Right lobe of liver (tissue), 6 donors: ENCODE measurements around the gene GOLGA6A. TPM values are rescaled to one million over a fixed set of nuclear protein-coding genes. Genes with fewer than 3 reads are reported as not detected.
A peak's percentile ranks its signal among the peaks of the same experiment; 100 is the strongest.

Experiments
- ATAC-seq, 4 donors: fragments of 200-7000 bp; cut with Tn5 transposase; one replicate each; pipeline ENCODE4 v1.9.1; 2020; ENCODE audit warnings: mild to moderate bottlenecking in 4 of 4, moderate library complexity in 4 of 4
- DNase-seq, 3 donors: peaks; one replicate each; pipeline ENCODE4 v3.0.0-alpha.2; 2020
- H3K27ac ChIP-seq, 3 donors: fragments of 200-600 bp; one replicate each; pipeline ENCODE4 v1.8.0; 2022
- H3K27me3 ChIP-seq, 2 donors: fragments of 200-600 bp; one replicate each; pipeline ENCODE4 v1.8.0; 2022
- H3K36me3 ChIP-seq, 4 donors: fragments of 200-600 bp; sonication (generic) in 1 of 4; one replicate each; pipeline versions ENCODE4 v1.5.1 to v1.8.0; 2017 to 2022; ENCODE audit warnings: control low read depth in 1 of 4
- H3K4me1 ChIP-seq, 4 donors: fragments of 200-600 bp; sonication (generic) in 1 of 4; one replicate each; pipeline versions ENCODE4 v1.5.1 to v1.8.0; 2017 to 2022; ENCODE audit warnings: control low read depth in 1 of 4
- H3K4me3 ChIP-seq, 3 donors: fragments of 200-600 bp; one replicate each; pipeline ENCODE4 v1.8.0; 2022
- H3K9me3 ChIP-seq, 4 donors: fragments of 200-600 bp; sonication (generic) in 1 of 4; one replicate each; pipeline versions ENCODE4 v1.5.1 to v1.8.0; 2017 to 2022; ENCODE audit warnings: control low read depth in 1 of 4
- CTCF ChIP-seq, 4 donors: fragments of 200-600 bp in 3 of 4; fragments of 450-650 bp in 1 of 4; IDR thresholded peaks; one replicate each; pipeline versions ENCODE4 v1.5.1 to v1.8.0; 2016 to 2022; ENCODE audit warnings: antibody characterized with exemption in 4 of 4, mild to moderate bottlenecking in 2 of 4
- POLR2A ChIP-seq: fragments of 450-650 bp; IDR thresholded peaks from one replicate; pipeline ENCODE4 v1.6.1; 2017; ENCODE audit warnings: antibody characterized with exemption, mild to moderate bottlenecking
- WGBS: methylation state at CpG from one replicate; pipeline ENCODE4 v1.1.6; 2018; ENCODE audit warnings: low coverage, low lambda C conversion rate; ENCODE audit not compliant: insufficient coverage; ENCODE audit errors: missing lambda C conversion rate; 5-methylcytosine and 5-hydroxymethylcytosine counted together
- intact Hi-C, 2 donors: fragments of 100-400 bp; cut with DNase I; formaldehyde crosslinking; loops; one replicate each; pipeline versions ENCODE4 v1.11.2 to v1.14.1; 2022
- total RNA-seq, 6 experiments: library from RNA; depleted of rRNA in 2 of 6; stranded (reverse); fragments of >200 nt in 2 of 6; fragmentation: NEBNext Ultra II Directional in 3 of 6; extraction: Animal tissue kit (Norgen Biotek cat#: 25700) in 3 of 6; gene quantifications; one replicate each; pipeline versions ENCODE4 v1.1.0 to v1.2.4, GENCODE V29; 2016 to 2023
- donor health status: DM: no; HTN: yes; CAD: no.
- donor health status: DM: no; HTN: no; CAD: no.
- donor health status: DM: no; HTN: no; CAD: no.
- donor health status: DM: no; HTN: yes; CAD: no.
- donor health status: DM: no; HTN: yes; CAD: no.

GOLGA6A gene
- total RNA-seq, 6 experiments from 2014 or later: 0.35 to 1.6 (median 0.72) TPM

GRCh38 chr15:74050556-74051234 lies 31.7 kb downstream of the GOLGA6A start:
- Histone ChIP-seq H3K9me3 (no peaks in the 10 kb centered on the region), H3K36me3 (no peaks in the 10 kb centered on the region), H3K27me3 (no peaks in the 10 kb centered on the region), H3K4me3 (no peak overlapping the region), H3K27ac (peak overlapping the region in 2 of 3 donors; percentile 41 to 47), H3K4me1 (peaks cover 0 to 10% (median 1%) of the 10 kb centered on the region in 4 donors)
- ATAC-seq (peak in 1 of 4 donors; percentile 14), DNase-seq (no peak)
- 73% methylated on average over 6 of the region's 8 CpGs for WGBS
- TF ChIP-seq CTCF (IDR thresholded peaks at IDR 0.05): no peak
- intact Hi-C loops: no loop called here

- Histone ChIP-seq H3K27me3 (no peaks in the 10 kb centered on the region), H3K36me3 (no peaks in the 10 kb centered on the region), H3K27ac (no peak overlapping the region), H3K4me1 (peaks cover 0 to 10% (median 1%) of the 10 kb centered on the region in 4 donors), H3K9me3 (no peaks in the 10 kb centered on the region), H3K4me3 (no peak overlapping the region)
- 92% methylated on average over 4 of the region's 5 CpGs for WGBS
- intact Hi-C loops: no loop called here
- TF ChIP-seq CTCF (IDR thresholded peaks at IDR 0.05): no peak
- no peak for TF ChIP-seq POLR2A
- ATAC-seq: no peak
- peak in 1 of 3 donors; percentile 33 for DNase-seq
Observed at GRCh38 chr15:74050127-74050526, 32.2 kb downstream of the GOLGA6A start.

GRCh38 chr15:74046275-74046674 lies 36.1 kb downstream of the GOLGA6A start:
- peaks cover 0 to 2% (median 0%) of the 10 kb centered on the region in 4 donors for H3K4me1 ChIP-seq
- intact Hi-C loops: no loop called here
- TF ChIP-seq POLR2A (no peak), CTCF (IDR thresholded peaks at IDR 0.05) (no peak)
- H3K27me3 ChIP-seq: no peaks in the 10 kb centered on the region
- no peaks in the 10 kb centered on the region for H3K9me3 ChIP-seq
- 85% methylated on average over 7 of the region's 7 CpGs for WGBS
- peaks cover 0 to 5% (median 0%) of the 10 kb centered on the region in 4 donors for H3K36me3 ChIP-seq
- no peak overlapping the region for H3K27ac ChIP-seq
- H3K4me3 ChIP-seq: no peak overlapping the region
- DNase-seq (peak in 1 of 3 donors; percentile 29), ATAC-seq (no peak)

- H3K4me1 ChIP-seq: no peaks in the 10 kb centered on the region
- intact Hi-C loops: no loop called here
- no peak overlapping the region for H3K4me3 ChIP-seq
- no peak overlapping the region for H3K27ac ChIP-seq
- H3K36me3 ChIP-seq: peaks cover 0 to 5% (median 0%) of the 10 kb centered on the region in 4 donors
- no peak for TF ChIP-seq CTCF (IDR thresholded peaks at IDR 0.05)
- no peak for TF ChIP-seq POLR2A
- H3K27me3 ChIP-seq: no peaks in the 10 kb centered on the region
- H3K9me3 ChIP-seq: no peaks in the 10 kb centered on the region
- no peak for ATAC-seq
- peak in 1 of 3 donors; percentile 33 for DNase-seq
- WGBS: 70% methylated on average over 4 of the region's 7 CpGs
Observed at GRCh38 chr15:74045636-74046274, 36.6 kb downstream of the GOLGA6A start.
